GM12878 (cell line): Measurements from ENCODE around the gene KIFBP. TPM values are rescaled to one million over a fixed set of nuclear protein-coding genes. Genes with fewer than 3 reads are reported as not detected.
A peak's percentile ranks its signal among the peaks of the same experiment; 100 is the strongest.

Experiments
- ATAC-seq: fragments of 200-7000 bp; cut with Tn5 transposase; 3 replicates; pipeline ENCODE4 v1.9.1; 2020; ENCODE audit warnings: mild to moderate bottlenecking, moderate library complexity
- BruUV-seq: library from RNA; stranded (reverse); fragments of 400-500 nt; replicated peaks from 2 replicates; lab custom pipeline; 2021; lab: Mats Ljungman, UMichigan
- CTCF ChIA-PET: fragments of 300-600 bp; sonication (Branson Sonifier 250); formaldehyde crosslinking; extraction: SDS; loops from one replicate; lab custom pipeline; 2021; ENCODE audit warnings: inconsistent platforms; lab: Yijun Ruan, JAX
- POLR2A ChIA-PET: fragments of 350-600 bp; formaldehyde crosslinking; extraction: SDS; loops from one replicate; lab custom pipeline; 2021; ENCODE audit warnings: inconsistent platforms; lab: Charles Lee
- RAD21 ChIA-PET: fragments of 300-600 bp; sonication (Branson Sonifier 250); formaldehyde crosslinking; loops from one replicate; lab custom pipeline; 2023; ENCODE audit warnings: antibody characterized with exemption; ENCODE audit not compliant: unreplicated experiment; lab: Charles Lee
- SMC1A ChIA-PET: fragments of 300-600 bp; sonication (Branson Sonifier 250); formaldehyde crosslinking; loops from one replicate; lab custom pipeline; 2023; ENCODE audit not compliant: unreplicated experiment, uncharacterized antibody; lab: Charles Lee
- DNase-seq: peaks from one replicate; pipeline ENCODE4 v3.0.0-alpha.2; 2011; ENCODE audit warnings: low read depth, low spot score
- FAIRE-seq: peaks from 3 replicates; lab custom pipeline; 2011; peaks lifted over from hg19 to GRCh38; lab: Jason Lieb, UNC
- H2AFZ ChIP-seq: 2 replicates; pipeline ENCODE4 v1.6.0; 2011; ENCODE audit warnings: low read depth, low read length, control low read depth; ENCODE audit not compliant: control insufficient read depth
- H3K27ac ChIP-seq: 2 replicates; pipeline ENCODE4 v1.5.1; 2011; ENCODE audit warnings: control low read depth; ENCODE audit not compliant: control insufficient read depth, insufficient read depth
- H3K27me3 ChIP-seq, 2 experiments: replicated peaks in 1 of 2; 2 replicates each; pipeline versions ENCODE4 v1.6.0 to v1.6.1; 2011; ENCODE audit warnings: low read length in 1 of 2; ENCODE audit not compliant: control insufficient read depth in 2 of 2, insufficient read depth in 2 of 2
- H3K36me3 ChIP-seq, 2 experiments: 2 replicates each; pipeline ENCODE4 v1.5.1; 2011; ENCODE audit warnings: low read length in 1 of 2; ENCODE audit not compliant: control insufficient read depth in 2 of 2, insufficient read depth in 2 of 2
- H3K4me1 ChIP-seq: 2 replicates; pipeline ENCODE4 v1.6.1; 2011; ENCODE audit warnings: mild to moderate bottlenecking, low read length, moderate library complexity, mixed read lengths; ENCODE audit not compliant: control insufficient read depth, insufficient read depth
- H3K4me2 ChIP-seq: 2 replicates; pipeline ENCODE4 v1.6.0; 2011; ENCODE audit warnings: control low read depth; ENCODE audit not compliant: control insufficient read depth, insufficient read depth
- H3K4me3 ChIP-seq: fragments of 200-600 bp; sonication (generic); 2 replicates; pipeline ENCODE4 v1.5.1; 2016
- H3K79me2 ChIP-seq: 2 replicates; pipeline ENCODE4 v1.6.0; 2011; ENCODE audit warnings: low read length; ENCODE audit not compliant: control insufficient read depth, insufficient read depth
- H3K9ac ChIP-seq: 2 replicates; pipeline ENCODE4 v1.8.0; 2011; ENCODE audit warnings: low read length, control low read depth, mixed read lengths; ENCODE audit not compliant: control insufficient read depth, insufficient read depth
- H3K9me3 ChIP-seq: replicated peaks from 3 replicates; pipeline ENCODE4 v1.5.1; 2011; ENCODE audit warnings: mild to moderate bottlenecking, low read length; ENCODE audit not compliant: control insufficient read depth, insufficient read depth
- H4K20me1 ChIP-seq: 2 replicates; pipeline ENCODE4 v1.6.0; 2011; ENCODE audit not compliant: control insufficient read depth, insufficient read depth
- E2F4 ChIP-seq: IDR thresholded peaks from 2 replicates; pipeline ENCODE4 v1.6.1; 2012; ENCODE audit warnings: low read depth, low read length, improper control_type of control experiment
- MAX ChIP-seq: IDR thresholded peaks from 2 replicates; pipeline ENCODE4 v1.6.1; 2012; ENCODE audit warnings: low read depth, low read length, improper control_type of control experiment
- SMAD5 ChIP-seq: IDR thresholded peaks from 2 replicates; pipeline ENCODE4 v1.6.1; 2016; ENCODE audit warnings: antibody characterized with exemption, low read depth
- WGBS: methylation state at CpG from one replicate; pipeline ENCODE4 v1.1.6; 2016; ENCODE audit warnings: low lambda C conversion rate; ENCODE audit not compliant: insufficient replicate concordance, insufficient coverage; ENCODE audit errors: missing lambda C conversion rate; 5-methylcytosine and 5-hydroxymethylcytosine counted together
- in situ Hi-C: fragments of 300-500 bp; cut with MboI; formaldehyde crosslinking; loops from 9 replicates; pipeline ENCODE4 v1.14.3; 2018; ENCODE audit warnings: mixed read lengths
- intact Hi-C: fragments of 100-400 bp; cut with micrococcal nuclease; formaldehyde crosslinking; loops from one replicate; pipeline ENCODE4 v1.14.2; 2022; ENCODE audit not compliant: unreplicated experiment
- polyA plus RNA-seq, 11 experiments: library from polyadenylated mRNA; depleted of rRNA in 4 of 11; unstranded in 6 of 11; stranded (reverse) in 5 of 11; fragments of >200 nt; fragmentation: Nextera tagmentation in 4 of 11; fragmentation: Illumina TruSeq in 1 of 11; extraction: Ambion mirVana in 4 of 11; extraction: Trizol in 1 of 11; gene quantifications; 1 replicate in 1 of 11; 2 replicates in 10 of 11; pipeline versions ENCODE4 v1.2.1 to v1.2.3, GENCODE V29; 2011 to 2016; ENCODE audit warnings: inconsistent platforms in 2 of 11, missing spikeins in 2 of 11, low read depth in 1 of 11
- total RNA-seq, 4 experiments: library from RNA; depleted of rRNA in 3 of 4; stranded (reverse); fragments of >200 nt in 3 of 4; fragmentation: Illumina TruSeq in 1 of 4; extraction: Trizol in 1 of 4; gene quantifications; 2 replicates each; pipeline versions ENCODE4 v1.2.1 to v1.2.3, GENCODE V29; 2013 to 2021

The KIFBP gene
- total and polyA plus RNA-seq, 10 of the 15 experiments (the other 5 are each of a cell fraction or from before 2014, with no cell fraction given): 8.6 to 29.5 (median 18.7) TPM

DNA sequence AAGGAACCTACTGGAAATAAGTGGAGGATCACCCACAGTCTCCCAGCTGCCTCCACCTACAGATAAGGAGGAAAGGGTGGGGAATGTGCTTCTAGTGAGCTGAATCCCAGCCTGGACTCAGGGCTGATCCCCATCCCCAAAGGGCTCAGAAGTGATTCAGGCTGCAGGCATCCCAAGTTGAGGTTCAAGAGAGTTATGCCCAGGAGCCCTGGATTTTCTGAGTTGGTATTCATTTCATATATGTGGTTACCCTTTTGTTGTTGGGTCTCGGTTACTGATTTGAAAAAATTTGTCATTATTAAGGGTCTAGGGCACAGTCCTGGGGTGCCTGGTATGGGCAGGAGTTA lies 69.3 kb downstream of the KIFBP start:
- in situ Hi-C loops (no loop called here), intact Hi-C loops (no loop called here)
- ChIA-PET SMC1A (interaction anchor here (0.6 to 17.6 kb wide), 4 partner anchors 8 to 154 kb away, joined by 3 to 355 read pairs (median 164); partner anchors contain the start of gene SRGN), POLR2A (interaction anchor here (1.4 to 16.7 kb wide), 4 partner anchors 7 to 52 kb away, joined by 5 to 312 read pairs (median 154); partner anchors contain the start of gene SRGN), CTCF (interaction anchor here (0.6 to 9.4 kb wide), 5 partner anchors 10 to 262 kb away, joined by 3 to 66 read pairs (median 4); no protein-coding TSS in a partner anchor), RAD21 (interaction anchor here (7.3 to 25.6 kb wide), 3 partner anchors 6 to 31 kb away, joined by 83 to 544 read pairs (median 197); partner anchors contain the start of gene SRGN)
- WGBS: 0% methylated on average over 1 of the region's 1 CpG
- Histone ChIP-seq H2AFZ (peak overlapping the region; percentile 79), H3K36me3 (no peaks in the 10 kb centered on the region), H3K27ac (peak overlapping the region; percentile 72), H3K9ac (peak overlapping the region; percentile 11), H3K79me2 (peaks cover 3% of the 10 kb centered on the region), H3K4me1 (peaks cover 61% of the 10 kb centered on the region), H3K4me2 (peak overlapping the region; percentile 61), H3K4me3 (no peak overlapping the region), H3K9me3 (no peaks in the 10 kb centered on the region), H4K20me1 (no peaks in the 10 kb centered on the region), H3K27me3 (no peaks in the 10 kb centered on the region)
- no peak for FAIRE-seq
- no TSS peak for BruUV-seq
- ATAC-seq: no peak
- TF ChIP-seq MAX (no peak), SMAD5 (0 out of 2 replicates have a peak, but pooled peaks have one; percentile 3), E2F4 (no peak)
- DNase-seq: no peak
